COLO668 (cell line): ENCODE results near the gene WAC.

Experiments
- DNase-seq: peaks from one replicate; lab custom pipeline; 2025; ENCODE audit not compliant: unreplicated experiment; lab: John Stamatoyannopoulos, UW

Gene WAC

DNA sequence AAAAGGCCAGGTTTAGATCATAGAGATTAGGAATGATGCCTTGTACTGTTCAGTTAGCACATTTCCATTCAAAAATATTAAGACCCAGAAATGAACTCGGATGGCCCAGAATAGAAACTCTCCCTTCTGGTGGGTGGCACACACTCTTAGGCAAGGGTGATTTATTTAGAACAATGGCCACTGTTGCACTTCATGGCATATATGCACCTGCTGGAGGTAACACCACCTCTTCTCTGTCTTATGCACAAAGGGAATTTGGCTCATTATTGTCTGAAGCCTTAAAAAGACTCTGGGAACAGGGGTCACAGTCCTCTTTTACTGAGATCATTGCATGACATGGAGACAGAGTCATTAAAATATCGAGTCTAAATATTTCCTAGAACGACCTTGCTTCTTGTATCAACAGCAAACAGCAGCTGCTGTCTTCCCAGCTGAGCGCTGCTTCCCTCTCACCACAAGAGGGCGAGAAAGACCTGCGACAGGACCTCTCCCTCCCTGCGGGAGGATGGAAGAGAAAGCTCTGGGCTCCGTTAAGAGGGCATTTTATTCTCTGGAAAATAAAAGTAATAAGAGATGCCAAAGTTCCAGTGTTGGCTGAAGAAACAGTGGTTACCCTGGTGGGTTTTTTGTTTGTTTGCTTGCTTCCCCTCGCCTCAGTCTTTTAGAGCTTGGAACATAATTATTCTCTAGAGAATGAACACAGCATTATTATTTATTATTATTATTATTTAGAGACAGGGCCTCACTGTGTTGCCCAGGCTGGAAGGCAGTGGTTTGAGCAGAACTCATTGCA lies 130.9 kb downstream of the WAC start:
- DNase-seq: peak; percentile 61

GRCh38 chr10:28664369-28664740 lies 131.4 kb downstream of the WAC start:
- no peak for DNase-seq

DNA sequence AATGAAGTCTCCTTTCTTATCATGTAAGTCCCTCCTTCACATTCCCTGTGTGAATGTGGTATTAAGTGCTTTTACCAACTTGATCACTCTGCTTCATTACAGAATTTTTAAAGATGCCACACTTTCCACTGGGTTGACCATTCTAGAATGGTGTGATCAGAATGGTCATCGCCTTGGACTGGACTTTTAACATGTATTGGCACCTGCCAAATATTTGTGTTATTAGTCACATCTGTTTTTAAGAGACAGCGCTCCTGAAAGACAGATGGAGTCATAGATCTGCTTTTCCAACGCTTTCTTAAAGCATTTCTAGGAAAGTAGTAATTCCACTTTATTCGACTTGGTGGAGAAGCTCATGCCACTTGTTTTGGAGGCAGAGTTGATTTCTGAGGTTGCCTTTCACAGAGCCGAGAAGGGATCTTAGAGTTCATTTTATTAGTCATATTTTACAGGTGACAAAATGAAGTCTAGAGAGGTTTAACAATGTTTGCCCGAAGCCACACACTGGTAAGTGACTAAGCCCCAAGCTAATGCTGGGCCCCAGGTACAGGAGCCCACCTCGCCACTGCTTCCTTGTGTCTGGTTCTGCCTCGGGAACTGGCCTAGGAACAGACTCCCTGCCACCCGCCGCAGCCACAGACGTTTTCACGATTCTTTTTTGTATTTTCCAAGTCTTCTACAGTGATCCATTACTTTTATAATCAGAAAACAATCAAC lies 134.0 kb downstream of the WAC start:
- no peak for DNase-seq

DNA sequence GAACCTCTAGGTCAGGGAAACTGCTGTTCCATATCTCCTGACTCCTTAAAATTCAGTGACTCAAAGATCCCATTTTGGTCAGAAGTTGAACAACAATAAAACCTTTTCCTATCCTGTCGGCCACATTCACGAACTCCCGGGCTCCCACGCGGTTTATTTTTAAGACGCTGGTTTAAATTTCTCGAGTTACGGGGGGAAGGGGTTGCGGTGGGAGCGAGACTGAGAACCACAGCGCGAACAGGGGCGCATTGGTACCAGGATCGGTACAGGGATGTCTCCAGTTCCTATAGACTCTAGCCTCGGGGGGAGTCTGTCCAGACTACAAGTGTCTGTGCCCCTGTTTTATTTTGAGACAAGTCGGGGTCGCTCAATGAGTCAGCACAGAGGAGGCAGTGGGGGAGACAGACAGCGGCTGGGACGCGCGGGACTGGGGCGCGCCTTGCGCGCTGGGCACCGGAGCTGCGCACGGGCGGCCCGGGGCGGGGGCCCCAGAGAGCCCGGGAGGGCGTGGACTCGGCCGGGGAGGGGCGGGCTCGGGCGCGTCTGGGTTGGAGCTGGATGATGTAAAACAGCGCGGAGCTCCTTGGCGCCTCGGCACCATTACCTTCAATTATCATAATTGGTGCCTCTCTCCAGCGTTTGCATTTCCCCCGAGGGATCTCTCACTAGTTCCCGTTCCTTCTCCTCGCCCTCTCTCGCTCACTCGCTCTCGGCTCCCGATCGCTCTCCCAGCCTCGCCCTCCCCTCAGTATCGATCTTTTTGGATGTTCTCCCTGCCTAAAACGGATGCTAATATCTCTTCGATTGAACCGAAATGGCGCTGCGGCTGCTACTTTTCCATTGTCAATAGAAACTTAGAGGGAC lies 135.7 kb downstream of the WAC start:
- DNase-seq: peak; percentile 49

DNA sequence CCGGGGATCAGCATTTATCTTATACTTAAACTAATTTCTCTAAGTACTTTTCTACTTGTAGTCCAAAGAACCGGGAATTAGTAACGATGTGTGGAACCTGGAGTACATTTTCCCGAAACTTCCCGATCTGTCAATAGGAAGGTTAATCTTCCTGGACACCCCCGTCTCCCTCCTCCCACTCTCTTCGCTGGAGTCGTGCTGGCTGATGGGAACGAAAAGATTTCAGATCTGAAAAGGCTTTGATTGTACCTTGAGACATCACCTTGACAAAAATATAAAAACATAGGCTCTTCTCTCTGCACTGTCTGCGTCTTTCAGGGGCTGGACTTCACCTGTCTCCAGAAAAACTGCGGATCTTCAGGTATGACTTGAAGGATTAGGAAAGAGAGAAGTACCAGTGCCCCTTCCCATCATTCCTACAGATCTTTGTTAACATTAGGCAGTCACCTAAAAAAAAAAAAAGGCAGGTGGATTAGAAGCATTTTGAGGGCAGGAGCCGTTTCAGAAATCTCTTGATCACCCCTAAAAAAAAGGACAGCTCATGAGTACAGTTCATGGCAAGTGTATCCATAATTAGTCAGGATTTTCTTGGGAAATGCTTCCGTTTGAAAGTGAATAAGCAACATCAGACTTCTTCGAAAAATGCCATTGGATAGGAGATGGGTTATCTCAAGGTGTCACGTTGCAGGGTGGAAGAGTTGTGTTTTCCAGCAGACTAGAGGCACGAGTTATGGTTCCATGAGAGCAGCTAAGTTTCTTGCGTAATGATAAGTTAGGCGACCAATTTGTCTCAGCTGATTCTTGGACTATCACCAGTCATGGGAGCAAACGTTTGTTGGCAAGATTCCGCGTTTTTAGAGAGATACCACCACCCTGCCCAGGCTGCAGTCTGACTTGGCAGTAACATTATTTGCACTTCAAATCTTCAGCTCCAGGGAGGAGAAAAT lies 136.6 kb downstream of the WAC start:
- no peak for DNase-seq
